WTC11 (cell line): ENCODE data around the gene ETFB. TPM values are rescaled to one million over a fixed set of nuclear protein-coding genes. Genes with fewer than 3 reads are reported as not detected.

ENCODE experiments used
- ATAC-seq: fragments of 200-7000 bp; cut with Tn5 transposase; 2 replicates; pipeline ENCODE4 v1.10.0; 2021; ENCODE audit warnings: mild to moderate bottlenecking, moderate library complexity
- CTCF ChIA-PET: fragments of 300-600 bp; sonication (Branson Sonifier 250); formaldehyde crosslinking; loops from one replicate; lab custom pipeline; 2021; ENCODE audit warnings: antibody characterized with exemption; lab: Charles Lee
- POLR2A ChIA-PET: fragments of 350-600 bp; sonication (Branson Sonifier 250); formaldehyde crosslinking; loops from one replicate; lab custom pipeline; 2021; ENCODE audit warnings: antibody characterized with exemption; lab: Charles Lee
- DNase-seq: peaks from one replicate; pipeline ENCODE4 v3.0.0; 2021; ENCODE audit warnings: low spot score
- H3K27ac Mint-ChIP-seq: 2 replicates; pipeline ENCODE4 v1.8.0; 2021; ENCODE audit warnings: mixed read lengths
- H3K27me3 Mint-ChIP-seq: 2 replicates; pipeline ENCODE4 v1.8.0; 2021; ENCODE audit warnings: low read depth, mild to moderate bottlenecking, moderate library complexity, mixed read lengths
- H3K36me3 Mint-ChIP-seq: 2 replicates; pipeline ENCODE4 v1.8.0; 2021; ENCODE audit warnings: mixed read lengths
- H3K4me1 Mint-ChIP-seq: 2 replicates; pipeline ENCODE4 v1.8.0; 2022; ENCODE audit warnings: mixed read lengths
- H3K4me3 Mint-ChIP-seq: 2 replicates; pipeline ENCODE4 v1.8.0; 2021; ENCODE audit warnings: mild to moderate bottlenecking, moderate library complexity, mixed read lengths
- H3K9me3 Mint-ChIP-seq: 2 replicates; pipeline ENCODE4 v1.8.0; 2021; ENCODE audit warnings: mixed read lengths
- FOXP1 ChIP-seq: sonication (generic); formaldehyde crosslinking; IDR thresholded peaks from 2 replicates; pipeline ENCODE4 v1.8.0; 2022; ENCODE audit warnings: missing genetic modification reagents, mild to moderate bottlenecking, moderate library complexity, borderline replicate concordance
- GRHL2 ChIP-seq: fragments of 250-450 bp; sonication (Bioruptor Pico); IDR thresholded peaks from 2 replicates; pipeline ENCODE4 v1.8.0; 2022; ENCODE audit warnings: mild to moderate bottlenecking, moderate library complexity; ENCODE audit not compliant: insufficient replicate concordance, severe bottlenecking
- GTF2I ChIP-seq: fragments of 250-450 bp; sonication (Bioruptor Pico); conservative IDR thresholded peaks from 2 replicates; pipeline ENCODE4 v1.4.0; 2021; ENCODE audit warnings: mild to moderate bottlenecking
- KAT7 ChIP-seq: sonication (generic); formaldehyde crosslinking; IDR thresholded peaks from 2 replicates; pipeline ENCODE4 v1.8.1; 2023; ENCODE audit warnings: missing genetic modification reagents, mild to moderate bottlenecking, borderline replicate concordance
- NFATC4 ChIP-seq: fragments of 250-450 bp; sonication (Bioruptor Pico); IDR thresholded peaks from 2 replicates; pipeline ENCODE4 v1.9.0; 2021; ENCODE audit warnings: mild to moderate bottlenecking
- NFE2L1 ChIP-seq: sonication (generic); formaldehyde crosslinking; IDR thresholded peaks from 2 replicates; pipeline ENCODE4 v1.8.1; 2023; ENCODE audit warnings: missing genetic modification reagents
- RORB ChIP-seq: fragments of 250-450 bp; sonication (Bioruptor Pico); IDR thresholded peaks from 2 replicates; pipeline ENCODE4 v1.9.0; 2021; ENCODE audit warnings: mild to moderate bottlenecking
- SOX15 ChIP-seq: fragments of 250-450 bp; sonication (Bioruptor Pico); IDR thresholded peaks from 2 replicates; pipeline ENCODE4 v1.9.0; 2021; ENCODE audit warnings: mild to moderate bottlenecking
- ZNF263 ChIP-seq: sonication (generic); formaldehyde crosslinking; IDR thresholded peaks from 2 replicates; pipeline ENCODE4 v1.8.1; 2022; ENCODE audit warnings: low read depth, mild to moderate bottlenecking, moderate library complexity, missing genetic modification reagents
- total RNA-seq: library from RNA; stranded (reverse); gene quantifications from 3 replicates; pipeline ENCODE4 v1.2.3, GENCODE V29; 2021
- TF ChIP-seq, protein P1 (sequence below): sonication (generic); formaldehyde crosslinking; IDR thresholded peaks from 2 replicates; pipeline ENCODE4 v1.8.1; 2022; ENCODE audit warnings: mild to moderate bottlenecking, moderate library complexity, missing genetic modification reagents
- TF ChIP-seq, protein P2 (sequence below): sonication (generic); formaldehyde crosslinking; IDR thresholded peaks from 2 replicates; pipeline ENCODE4 v1.8.0; 2023; ENCODE audit warnings: missing genetic modification reagents
- TF ChIP-seq, protein P3 (sequence below): sonication (generic); formaldehyde crosslinking; IDR thresholded peaks from 2 replicates; pipeline ENCODE4 v1.8.0; 2022; ENCODE audit warnings: mild to moderate bottlenecking, missing genetic modification reagents
- TF ChIP-seq, protein P4 (sequence below): fragments of 250-450 bp; sonication (Bioruptor Pico); IDR thresholded peaks from 2 replicates; pipeline ENCODE4 v1.9.0; 2021; ENCODE audit warnings: mild to moderate bottlenecking
- TF ChIP-seq, protein P5 (sequence below): sonication (generic); formaldehyde crosslinking; IDR thresholded peaks from 2 replicates; pipeline ENCODE4 v1.8.0; 2022; ENCODE audit warnings: mild to moderate bottlenecking, missing genetic modification reagents
- TF ChIP-seq, protein P6 (sequence below): sonication (generic); formaldehyde crosslinking; IDR thresholded peaks from 2 replicates; pipeline ENCODE4 v1.8.1; 2023; ENCODE audit warnings: mild to moderate bottlenecking, missing genetic modification reagents
- TF ChIP-seq, protein P7 (sequence below): fragments of 250-450 bp; sonication (Bioruptor Pico); IDR thresholded peaks from 2 replicates; pipeline ENCODE4 v1.9.0; 2021; ENCODE audit warnings: mild to moderate bottlenecking

Gene ETFB
- total RNA-seq, 1 experiment from 2014 or later = 60.6 TPM

DNA sequence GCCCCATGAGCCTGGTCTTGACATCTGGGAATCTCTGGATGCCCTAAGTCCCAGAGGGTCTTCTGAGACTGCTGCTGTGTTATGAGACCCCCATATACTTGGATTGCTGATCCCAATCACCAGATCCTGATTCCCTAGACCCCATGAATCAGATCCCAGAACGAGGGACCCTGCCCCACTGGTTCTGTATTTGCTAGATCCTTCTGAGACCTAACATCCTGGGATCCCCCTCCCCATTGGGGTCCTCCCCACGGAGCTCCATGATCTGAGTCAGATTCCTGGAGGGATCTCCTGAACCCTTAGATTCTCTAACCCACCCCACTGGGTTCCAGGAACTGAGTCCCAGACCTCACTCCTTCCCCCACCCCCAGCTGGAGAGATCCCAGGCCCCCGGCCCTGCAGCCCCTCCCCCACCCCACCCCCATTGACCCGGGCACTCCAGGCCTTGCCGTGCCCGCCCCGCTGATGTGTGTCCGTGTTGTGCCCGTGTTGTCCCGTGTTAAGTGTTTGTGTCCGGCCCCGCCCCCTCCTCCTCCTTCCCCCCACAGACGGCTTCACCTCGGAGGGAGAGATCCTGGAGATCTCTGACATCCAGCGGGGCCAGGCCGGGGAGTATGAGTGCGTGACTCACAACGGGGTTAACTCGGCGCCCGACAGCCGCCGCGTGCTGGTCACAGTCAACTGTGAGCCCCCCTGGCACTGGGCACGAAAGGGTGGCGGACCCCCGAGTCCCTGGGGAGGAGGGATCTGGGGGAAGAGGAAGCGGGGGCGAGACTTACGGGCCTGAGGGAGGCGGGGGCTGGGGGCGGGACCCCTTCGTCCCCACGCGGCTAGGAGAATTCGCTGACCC is 39.7 kb downstream of the ETFB start:
- ATAC-seq (no peak), DNase-seq (no peak)
- no peak overlapping the region for H3K27ac Mint-ChIP-seq
- no peak for TF ChIP-seq GTF2I
- TF ChIP-seq, protein P1, sequence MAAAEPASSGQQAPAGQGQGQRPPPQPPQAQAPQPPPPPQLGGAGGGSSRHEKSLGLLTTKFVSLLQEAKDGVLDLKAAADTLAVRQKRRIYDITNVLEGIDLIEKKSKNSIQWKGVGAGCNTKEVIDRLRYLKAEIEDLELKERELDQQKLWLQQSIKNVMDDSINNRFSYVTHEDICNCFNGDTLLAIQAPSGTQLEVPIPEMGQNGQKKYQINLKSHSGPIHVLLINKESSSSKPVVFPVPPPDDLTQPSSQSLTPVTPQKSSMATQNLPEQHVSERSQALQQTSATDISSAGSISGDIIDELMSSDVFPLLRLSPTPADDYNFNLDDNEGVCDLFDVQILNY (CRISPR knock-in tag) = no peak
- TF ChIP-seq, protein P2, sequence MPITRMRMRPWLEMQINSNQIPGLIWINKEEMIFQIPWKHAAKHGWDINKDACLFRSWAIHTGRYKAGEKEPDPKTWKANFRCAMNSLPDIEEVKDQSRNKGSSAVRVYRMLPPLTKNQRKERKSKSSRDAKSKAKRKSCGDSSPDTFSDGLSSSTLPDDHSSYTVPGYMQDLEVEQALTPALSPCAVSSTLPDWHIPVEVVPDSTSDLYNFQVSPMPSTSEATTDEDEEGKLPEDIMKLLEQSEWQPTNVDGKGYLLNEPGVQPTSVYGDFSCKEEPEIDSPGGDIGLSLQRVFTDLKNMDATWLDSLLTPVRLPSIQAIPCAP = no peak
- TF ChIP-seq, protein P3, sequence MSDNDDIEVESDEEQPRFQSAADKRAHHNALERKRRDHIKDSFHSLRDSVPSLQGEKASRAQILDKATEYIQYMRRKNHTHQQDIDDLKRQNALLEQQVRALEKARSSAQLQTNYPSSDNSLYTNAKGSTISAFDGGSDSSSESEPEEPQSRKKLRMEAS (CRISPR knock-in tag) = no peak
- TF ChIP-seq GRHL2 (CRISPR knock-in tag) = no peak
- ChIA-PET CTCF (interaction anchor here (0.7 to 3.4 kb wide), 4 partner anchors 12 to 96 kb away, joined by 3 to 21 read pairs (median 8); no protein-coding TSS in a partner anchor), POLR2A (no interaction called here)
- H3K4me1 Mint-ChIP-seq = peaks cover 8% of the 10 kb centered on the region
- peaks cover 25% of the 10 kb centered on the region for H3K36me3 Mint-ChIP-seq
- H3K27me3 Mint-ChIP-seq = peaks cover 26% of the 10 kb centered on the region
- H3K4me3 Mint-ChIP-seq = peak overlapping the region; percentile 70
- H3K9me3 Mint-ChIP-seq = peaks cover 12% of the 10 kb centered on the region

DNA sequence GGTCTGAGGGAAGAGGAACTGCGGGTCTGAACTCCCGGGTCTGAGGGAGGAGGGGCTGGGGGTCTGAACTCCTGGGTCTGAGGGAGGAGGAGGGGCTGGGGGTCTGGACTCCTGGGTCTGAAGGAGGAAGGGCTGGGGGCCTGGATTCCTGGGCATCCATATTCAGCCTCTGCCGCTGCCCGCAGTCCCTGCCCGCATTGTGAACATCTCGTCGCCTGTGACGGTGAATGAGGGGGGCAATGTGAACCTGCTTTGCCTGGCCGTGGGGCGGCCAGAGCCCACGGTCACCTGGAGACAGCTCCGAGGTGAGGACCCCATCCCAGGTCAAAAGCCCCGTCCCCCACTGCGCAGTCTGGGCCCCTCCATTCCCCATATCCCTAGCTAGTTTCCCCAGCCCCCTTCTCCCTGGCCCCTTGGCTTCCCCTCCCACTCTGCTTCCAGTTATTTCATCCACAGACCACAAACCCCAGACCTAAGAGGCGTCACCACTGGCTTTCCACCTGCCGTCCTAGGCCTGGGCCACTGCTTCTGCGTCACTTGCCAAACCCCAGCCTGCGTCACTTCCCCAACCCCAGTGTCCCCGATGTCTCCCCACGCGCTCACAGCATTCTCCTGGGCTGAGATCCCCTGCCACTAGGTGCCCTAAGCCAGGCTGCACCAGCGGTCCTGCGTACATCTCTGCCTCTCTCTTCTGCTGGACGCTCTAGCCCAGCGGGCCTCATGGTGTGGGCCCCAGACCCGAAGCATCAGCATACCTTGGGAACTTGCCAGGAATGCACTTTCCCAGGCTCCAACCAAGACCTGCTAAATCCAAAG is 40.8 kb downstream of the ETFB start:
- ChIA-PET POLR2A (no interaction called here), CTCF (interaction anchor here (0.6 to 1.7 kb wide), 3 partner anchors 29 to 91 kb away, joined by 3 to 4 read pairs (median 3); no protein-coding TSS in a partner anchor)
- DNase-seq = no peak
- Mint-ChIP-seq H3K27me3 (peaks cover 24% of the 10 kb centered on the region), H3K4me3 (no peak overlapping the region), H3K9me3 (peaks cover 1% of the 10 kb centered on the region; the same call in 1 of the 2 replicates), H3K27ac (no peak overlapping the region), H3K4me1 (peaks cover 14% of the 10 kb centered on the region)
- no peak for ATAC-seq
- TF ChIP-seq, protein P4, sequence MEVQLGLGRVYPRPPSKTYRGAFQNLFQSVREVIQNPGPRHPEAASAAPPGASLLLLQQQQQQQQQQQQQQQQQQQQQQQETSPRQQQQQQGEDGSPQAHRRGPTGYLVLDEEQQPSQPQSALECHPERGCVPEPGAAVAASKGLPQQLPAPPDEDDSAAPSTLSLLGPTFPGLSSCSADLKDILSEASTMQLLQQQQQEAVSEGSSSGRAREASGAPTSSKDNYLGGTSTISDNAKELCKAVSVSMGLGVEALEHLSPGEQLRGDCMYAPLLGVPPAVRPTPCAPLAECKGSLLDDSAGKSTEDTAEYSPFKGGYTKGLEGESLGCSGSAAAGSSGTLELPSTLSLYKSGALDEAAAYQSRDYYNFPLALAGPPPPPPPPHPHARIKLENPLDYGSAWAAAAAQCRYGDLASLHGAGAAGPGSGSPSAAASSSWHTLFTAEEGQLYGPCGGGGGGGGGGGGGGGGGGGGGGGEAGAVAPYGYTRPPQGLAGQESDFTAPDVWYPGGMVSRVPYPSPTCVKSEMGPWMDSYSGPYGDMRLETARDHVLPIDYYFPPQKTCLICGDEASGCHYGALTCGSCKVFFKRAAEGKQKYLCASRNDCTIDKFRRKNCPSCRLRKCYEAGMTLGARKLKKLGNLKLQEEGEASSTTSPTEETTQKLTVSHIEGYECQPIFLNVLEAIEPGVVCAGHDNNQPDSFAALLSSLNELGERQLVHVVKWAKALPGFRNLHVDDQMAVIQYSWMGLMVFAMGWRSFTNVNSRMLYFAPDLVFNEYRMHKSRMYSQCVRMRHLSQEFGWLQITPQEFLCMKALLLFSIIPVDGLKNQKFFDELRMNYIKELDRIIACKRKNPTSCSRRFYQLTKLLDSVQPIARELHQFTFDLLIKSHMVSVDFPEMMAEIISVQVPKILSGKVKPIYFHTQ (CRISPR knock-in tag) = no peak
- TF ChIP-seq, protein P2 = no peak
- TF ChIP-seq, protein P5, sequence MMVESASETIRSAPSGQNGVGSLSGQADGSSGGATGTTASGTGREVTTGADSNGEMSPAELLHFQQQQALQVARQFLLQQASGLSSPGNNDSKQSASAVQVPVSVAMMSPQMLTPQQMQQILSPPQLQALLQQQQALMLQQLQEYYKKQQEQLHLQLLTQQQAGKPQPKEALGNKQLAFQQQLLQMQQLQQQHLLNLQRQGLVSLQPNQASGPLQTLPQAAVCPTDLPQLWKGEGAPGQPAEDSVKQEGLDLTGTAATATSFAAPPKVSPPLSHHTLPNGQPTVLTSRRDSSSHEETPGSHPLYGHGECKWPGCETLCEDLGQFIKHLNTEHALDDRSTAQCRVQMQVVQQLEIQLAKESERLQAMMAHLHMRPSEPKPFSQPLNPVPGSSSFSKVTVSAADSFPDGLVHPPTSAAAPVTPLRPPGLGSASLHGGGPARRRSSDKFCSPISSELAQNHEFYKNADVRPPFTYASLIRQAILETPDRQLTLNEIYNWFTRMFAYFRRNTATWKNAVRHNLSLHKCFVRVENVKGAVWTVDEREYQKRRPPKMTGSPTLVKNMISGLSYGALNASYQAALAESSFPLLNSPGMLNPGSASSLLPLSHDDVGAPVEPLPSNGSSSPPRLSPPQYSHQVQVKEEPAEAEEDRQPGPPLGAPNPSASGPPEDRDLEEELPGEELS (CRISPR knock-in tag) = no peak
- TF ChIP-seq RORB (no peak), ZNF263 (CRISPR knock-in tag) (no peak), GTF2I (no peak), KAT7 (CRISPR knock-in tag) (no peak), SOX15 (no peak), NFE2L1 (CRISPR knock-in tag) (no peak), NFATC4 (CRISPR knock-in tag) (no peak), FOXP1 (no peak)
- TF ChIP-seq, protein P6, sequence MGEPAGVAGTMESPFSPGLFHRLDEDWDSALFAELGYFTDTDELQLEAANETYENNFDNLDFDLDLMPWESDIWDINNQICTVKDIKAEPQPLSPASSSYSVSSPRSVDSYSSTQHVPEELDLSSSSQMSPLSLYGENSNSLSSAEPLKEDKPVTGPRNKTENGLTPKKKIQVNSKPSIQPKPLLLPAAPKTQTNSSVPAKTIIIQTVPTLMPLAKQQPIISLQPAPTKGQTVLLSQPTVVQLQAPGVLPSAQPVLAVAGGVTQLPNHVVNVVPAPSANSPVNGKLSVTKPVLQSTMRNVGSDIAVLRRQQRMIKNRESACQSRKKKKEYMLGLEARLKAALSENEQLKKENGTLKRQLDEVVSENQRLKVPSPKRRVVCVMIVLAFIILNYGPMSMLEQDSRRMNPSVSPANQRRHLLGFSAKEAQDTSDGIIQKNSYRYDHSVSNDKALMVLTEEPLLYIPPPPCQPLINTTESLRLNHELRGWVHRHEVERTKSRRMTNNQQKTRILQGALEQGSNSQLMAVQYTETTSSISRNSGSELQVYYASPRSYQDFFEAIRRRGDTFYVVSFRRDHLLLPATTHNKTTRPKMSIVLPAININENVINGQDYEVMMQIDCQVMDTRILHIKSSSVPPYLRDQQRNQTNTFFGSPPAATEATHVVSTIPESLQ (CRISPR knock-in tag) = no peak
- TF ChIP-seq, protein P7, sequence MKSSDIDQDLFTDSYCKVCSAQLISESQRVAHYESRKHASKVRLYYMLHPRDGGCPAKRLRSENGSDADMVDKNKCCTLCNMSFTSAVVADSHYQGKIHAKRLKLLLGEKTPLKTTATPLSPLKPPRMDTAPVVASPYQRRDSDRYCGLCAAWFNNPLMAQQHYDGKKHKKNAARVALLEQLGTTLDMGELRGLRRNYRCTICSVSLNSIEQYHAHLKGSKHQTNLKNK (CRISPR knock-in tag) = no peak
- TF ChIP-seq, all 79 proteins: peak for 0
- H3K36me3 Mint-ChIP-seq = peaks cover 15% of the 10 kb centered on the region
